HCT116 (cell line): Measurements from ENCODE around the gene INAVA. TPM values are rescaled to one million over a fixed set of nuclear protein-coding genes. Genes with fewer than 3 reads are reported as not detected.
"Not testable (repeated sequence)": the region's sequence is repeated elsewhere in the genome, so short reads cannot be mapped to it uniquely, and the experiment has no call there.

ENCODE experiments used
- ATAC-seq: fragments of 200-7000 bp; cut with Tn5 transposase; 2 replicates; pipeline ENCODE4 v1.9.1; 2020; ENCODE audit warnings: mild to moderate bottlenecking, moderate library complexity
- BruUV-seq: library from RNA; stranded (reverse); fragments of 400-500 nt; replicated peaks from 2 replicates; lab custom pipeline; 2021; lab: Mats Ljungman, UMichigan
- CTCF ChIA-PET: fragments of 300-600 bp; sonication (Branson Sonifier 250); formaldehyde crosslinking; loops from one replicate; lab custom pipeline; 2021; ENCODE audit warnings: antibody characterized with exemption; lab: Charles Lee
- POLR2A ChIA-PET: fragments of 300-600, 350-600 bp; sonication (Branson Sonifier 250); formaldehyde crosslinking; loops from one replicate; lab custom pipeline; 2021; ENCODE audit warnings: antibody characterized with exemption; lab: Charles Lee
- RAD21 ChIA-PET, 2 experiments: fragments of 300-600 bp; sonication (Branson Sonifier 250); formaldehyde crosslinking; loops; one replicate each; lab custom pipeline; 2023; ENCODE audit warnings: low total read pairs in 2 of 2; ENCODE audit not compliant: uncharacterized antibody in 2 of 2, unreplicated experiment in 2 of 2, low non-redundant PET in 1 of 2; lab: Charles Lee
- DNase-seq: peaks from one replicate; pipeline ENCODE4 v3.0.0-alpha.2; 2010; ENCODE audit warnings: low read depth, low spot score
- H2AFZ ChIP-seq: fragments of 200-600 bp; shearing (Covaris generic), sonication (generic); 2 replicates; pipeline ENCODE4 v1.6.1; 2017; ENCODE audit warnings: low read depth, mixed run types, mixed read lengths, antibody characterized with exemption, low read length; ENCODE audit not compliant: poor library complexity, severe bottlenecking
- H3K27ac ChIP-seq: 2 replicates; pipeline ENCODE4 v1.5.1; 2012; ENCODE audit warnings: low read depth, low read length
- H3K27me3 ChIP-seq: fragments of 200-600 bp; sonication (generic); 2 replicates; pipeline ENCODE4 v1.6.1; 2016; ENCODE audit warnings: mixed run types, low read length, mixed read lengths; ENCODE audit not compliant: insufficient read depth
- H3K36me3 ChIP-seq, 2 experiments: fragments of 200-500 bp in 1 of 2; fragments of 200-600 bp in 1 of 2; sonication (Bioruptor generic) in 1 of 2; sonication (generic) in 1 of 2; 2 replicates each; pipeline versions ENCODE4 v1.5.1 to v1.6.1; 2014 to 2016; ENCODE audit warnings: low read length in 2 of 2, inconsistent platforms in 1 of 2, mixed read lengths in 1 of 2, mixed run types in 1 of 2; ENCODE audit not compliant: insufficient read depth in 2 of 2, control insufficient read depth in 1 of 2
- H3K4me1 ChIP-seq, 2 experiments: fragments of 200-600 bp in 1 of 2; sonication (generic) in 1 of 2; 2 replicates each; pipeline versions ENCODE4 v1.5.1 to v1.6.1; 2012 to 2017; ENCODE audit warnings: low read length in 2 of 2, inconsistent platforms in 1 of 2, mild to moderate bottlenecking in 1 of 2, mixed read lengths in 1 of 2, mixed run types in 1 of 2, moderate library complexity in 1 of 2; ENCODE audit not compliant: insufficient read depth in 2 of 2, control insufficient read depth in 1 of 2
- H3K4me2 ChIP-seq: fragments of 200-600 bp; sonication (generic); 2 replicates; pipeline ENCODE4 v1.6.1; 2017; ENCODE audit warnings: mixed run types, low read length, mixed read lengths
- H3K4me3 ChIP-seq, 2 experiments: fragments of 200-600 bp in 1 of 2; sonication (generic) in 1 of 2; replicated peaks in 1 of 2; 2 replicates each; pipeline ENCODE4 v1.5.1; 2011 to 2016; ENCODE audit warnings: low read length in 2 of 2, control low read depth in 1 of 2, low read depth in 1 of 2, mild to moderate bottlenecking in 1 of 2, mixed read lengths in 1 of 2, mixed run types in 1 of 2
- H3K79me2 ChIP-seq: fragments of 200-600 bp; sonication (generic); 2 replicates; pipeline ENCODE4 v1.6.1; 2017; ENCODE audit warnings: mild to moderate bottlenecking, mixed run types, low read length, moderate library complexity, mixed read lengths; ENCODE audit not compliant: insufficient read depth
- H3K9ac ChIP-seq: fragments of 200-600 bp; sonication (generic); 2 replicates; pipeline ENCODE4 v1.6.1; 2016; ENCODE audit warnings: low read length, mixed read lengths
- H3K9me2 ChIP-seq: fragments of 200-600 bp; sonication (generic), shearing (Covaris generic); 2 replicates; pipeline ENCODE4 v1.6.1; 2017; ENCODE audit warnings: mixed run types, mild to moderate bottlenecking, moderate library complexity; ENCODE audit not compliant: insufficient read depth
- H3K9me3 ChIP-seq, 2 experiments: fragments of 200-500 bp in 1 of 2; fragments of 200-600 bp in 1 of 2; sonication (Bioruptor generic) in 1 of 2; sonication (generic) in 1 of 2; 2 replicates each; pipeline ENCODE4 v1.6.1; 2014 to 2017; ENCODE audit warnings: low read length in 2 of 2, mixed read lengths in 2 of 2, inconsistent platforms in 1 of 2, low read depth in 1 of 2, mild to moderate bottlenecking in 1 of 2, mixed run types in 1 of 2, moderate library complexity in 1 of 2; ENCODE audit not compliant: control insufficient read depth in 1 of 2, insufficient read depth in 1 of 2
- H4K20me1 ChIP-seq: fragments of 200-600 bp; sonication (generic), shearing (Covaris generic); 2 replicates; pipeline ENCODE4 v1.6.1; 2017; ENCODE audit warnings: mixed run types, mild to moderate bottlenecking, moderate library complexity; ENCODE audit not compliant: insufficient read depth
- ATF3 ChIP-seq: IDR thresholded peaks from 2 replicates; pipeline ENCODE4 v1.6.1; 2012
- CBX3 ChIP-seq: IDR thresholded peaks from 2 replicates; pipeline ENCODE4 v1.6.1; 2012; ENCODE audit warnings: low read depth
- CEBPB ChIP-seq: IDR thresholded peaks from 2 replicates; pipeline ENCODE4 v1.6.1; 2012; ENCODE audit warnings: low read depth
- CTCF ChIP-seq, 3 experiments: fragments of 200-600 bp in 1 of 3; sonication (generic) in 1 of 3; IDR thresholded peaks in 2 of 3; conservative IDR thresholded peaks in 1 of 3; 2 replicates each; pipeline ENCODE4 v1.5.1; 2012 to 2017; ENCODE audit warnings: low read depth in 2 of 3, low read length in 2 of 3, antibody characterized with exemption in 1 of 3, borderline replicate concordance in 1 of 3, control low read depth in 1 of 3, mild to moderate bottlenecking in 1 of 3, mixed read lengths in 1 of 3, mixed run types in 1 of 3, moderate library complexity in 1 of 3; ENCODE audit not compliant: insufficient read depth in 1 of 3
- ELF1 ChIP-seq: IDR thresholded peaks from 2 replicates; pipeline ENCODE4 v1.6.1; 2012; ENCODE audit warnings: low read depth, borderline replicate concordance
- JUND ChIP-seq: IDR thresholded peaks from 2 replicates; pipeline ENCODE4 v1.6.1; 2012
- MAX ChIP-seq: IDR thresholded peaks from 2 replicates; pipeline ENCODE4 v1.6.1; 2012
- SIN3A ChIP-seq: IDR thresholded peaks from 2 replicates; pipeline ENCODE4 v1.6.1; 2012; ENCODE audit warnings: low read depth
- intact Hi-C: fragments of 100-400 bp; cut with micrococcal nuclease; formaldehyde crosslinking; loops from 2 replicates; pipeline ENCODE4 v1.10.0; 2022
- total RNA-seq: library from RNA; stranded (reverse); gene quantifications from one replicate; pipeline ENCODE4 v1.2.1, GENCODE V29; 2021; ENCODE audit not compliant: unreplicated experiment

INAVA gene
- total RNA-seq, 1 experiment from 2014 or later = 18.8 TPM

- TF ChIP-seq CBX3 (no peak), ATF3 (no peak), JUND (no peak)
These were observed 31.1 kb downstream of the INAVA start (continued) for GRCh38 chr1:200925831-200926230.

GRCh38 chr1:200929530-200930278, 35.0 kb downstream of the INAVA start:
- intact Hi-C loops = no loop called here
- Histone ChIP-seq H3K4me1 (no peaks in the 10 kb centered on the region), H3K9me3 (no peaks in the 10 kb centered on the region), H4K20me1 (no peaks in the 10 kb centered on the region), H3K27me3 (no peaks in the 10 kb centered on the region), H3K36me3 (no peaks in the 10 kb centered on the region)
- BruUV-seq = no TSS peak
- ATAC-seq = no peak
- TF ChIP-seq CTCF (IDR thresholded peaks at IDR 0.05 in 2 of 3, conservative IDR thresholded peaks at IDR 0.05 in 1 of 3; ENCODE audit: borderline replicate concordance in 1 of 3, insufficient read depth in 1 of 3, low read depth in 2 of 3, low read length in 2 of 3) (no peak), CBX3 (no peak), SIN3A (no peak), MAX (no peak), ELF1 (no peak), CEBPB (no peak)
- TF ChIP-seq, all 23 proteins: peak for 0
- Histone ChIP-seq H2AFZ (no peak overlapping the region), H3K9ac (no peak overlapping the region), H3K4me2 (no peak overlapping the region), H3K9me2 (no peaks in the 10 kb centered on the region), H3K27ac (no peak overlapping the region), H3K79me2 (no peaks in the 10 kb centered on the region), H3K4me3 (no peak overlapping the region)
- CTCF ChIA-PET = no interaction called here
- POLR2A ChIA-PET = no interaction called here
- RAD21 ChIA-PET = no interaction called here
- DNase-seq = no peak

- CTCF ChIA-PET, H3K27me3 ChIP-seq, H2AFZ ChIP-seq, DNase-seq, RAD21 ChIA-PET, ATAC-seq, H3K4me3 ChIP-seq, intact Hi-C loops, H3K36me3 ChIP-seq, POLR2A ChIA-PET, H3K4me1 ChIP-seq, H3K4me2 ChIP-seq, H4K20me1 ChIP-seq, H3K9me2 ChIP-seq, H3K9ac ChIP-seq, H3K9me3 ChIP-seq, H3K27ac ChIP-seq, H3K79me2 ChIP-seq, BruUV-seq: not testable (repeated sequence)
These were observed 35.6 kb downstream of the INAVA start for GRCh38 chr1:200930285-200930684.
